Uterus (tissue), 4 donors: ENCODE data around the gene DLGAP1. TPM values are rescaled to one million over a fixed set of nuclear protein-coding genes. Genes with fewer than 3 reads are reported as not detected.

Experiments used
- DNase-seq, 2 donors: peaks; one replicate each; pipeline ENCODE4 v3.0.0-alpha.2; 2019 to 2020
- H3K27ac ChIP-seq, 2 donors: fragments of 200-600 bp; sonication (generic); 1 replicate in 1 of 2; 2 replicates in 1 of 2; pipeline ENCODE4 v1.5.1; 2016 to 2018
- H3K27me3 ChIP-seq, 2 donors: fragments of 200-600 bp; sonication (generic); one replicate each; pipeline ENCODE4 v1.5.1; 2018 to 2019; ENCODE audit warnings: control low read depth in 1 of 2
- H3K36me3 ChIP-seq, 2 donors: fragments of 200-600 bp; sonication (generic); one replicate each; pipeline ENCODE4 v1.5.1; 2019; ENCODE audit warnings: control low read depth in 1 of 2
- H3K4me1 ChIP-seq, 2 donors: fragments of 200-600 bp; sonication (generic); one replicate each; pipeline ENCODE4 v1.5.1; 2018 to 2019; ENCODE audit warnings: control low read depth in 1 of 2
- H3K4me3 ChIP-seq, 2 donors: fragments of 200-600 bp; sonication (generic); 1 replicate in 1 of 2; 2 replicates in 1 of 2; pipeline ENCODE4 v1.5.1; 2018 to 2019; ENCODE audit warnings: mild to moderate bottlenecking in 1 of 2
- H3K9me3 ChIP-seq, 2 donors: fragments of 200-600 bp; sonication (generic); one replicate each; pipeline ENCODE4 v1.5.1; 2019; ENCODE audit warnings: control low read depth in 1 of 2
- POLR2A ChIP-seq, 2 donors: fragments of 450-650 bp; IDR thresholded peaks; one replicate each; pipeline ENCODE4 v1.6.1; 2016; ENCODE audit warnings: antibody characterized with exemption in 2 of 2, mild to moderate bottlenecking in 1 of 2, moderate library complexity in 1 of 2
- intact Hi-C: fragments of 100-400 bp; cut with DNase I; formaldehyde crosslinking; loops from one replicate; pipeline ENCODE4 v1.15.1; 2023; ENCODE audit warnings: low total_unique reads
- total RNA-seq, 4 donors: library from RNA; depleted of rRNA in 3 of 4; stranded (reverse); fragments of >200 nt in 3 of 4; gene quantifications; one replicate each; pipeline versions ENCODE4 v1.1.0 to v1.2.4, GENCODE V29; 2014 to 2023
- TF ChIP-seq, protein P1 (sequence below), 4 experiments: fragments of 200-600 bp in 2 of 4; fragments of 450-650 bp in 2 of 4; sonication (generic) in 2 of 4; IDR thresholded peaks; one replicate each; pipeline ENCODE4 v1.5.1; 2016 to 2019; ENCODE audit warnings: antibody characterized with exemption in 4 of 4, mild to moderate bottlenecking in 2 of 4, moderate library complexity in 1 of 4
- donor health status: DM: yes; HTN: yes; CAD: no.

DLGAP1 gene
- total RNA-seq, 4 donors from 2014 or later = 1.0 to 9.6 (median 3.3) TPM

DNA sequence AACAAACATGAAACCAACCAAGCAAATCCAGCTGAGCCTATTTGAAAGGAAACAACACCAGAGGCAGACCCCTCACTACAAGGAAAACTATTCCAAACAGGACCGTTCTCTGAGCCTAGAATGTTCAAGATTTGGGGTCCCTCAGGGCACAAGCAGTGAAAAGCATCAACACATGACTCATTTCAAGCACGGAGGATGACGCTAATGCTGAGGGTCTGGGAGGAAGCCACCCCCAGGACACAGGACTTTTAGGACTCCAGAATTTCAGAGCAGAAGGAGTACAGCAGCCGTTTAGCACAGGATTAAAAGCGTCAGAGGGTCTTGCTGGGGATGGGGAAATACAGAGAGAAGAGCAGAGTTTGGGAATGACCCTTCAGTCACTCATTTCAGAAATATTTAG is 168.9 kb downstream of the DLGAP1 start:
- TF ChIP-seq POLR2A (IDR thresholded peaks at IDR 0.05) = no peak
- TF ChIP-seq, protein P1, sequence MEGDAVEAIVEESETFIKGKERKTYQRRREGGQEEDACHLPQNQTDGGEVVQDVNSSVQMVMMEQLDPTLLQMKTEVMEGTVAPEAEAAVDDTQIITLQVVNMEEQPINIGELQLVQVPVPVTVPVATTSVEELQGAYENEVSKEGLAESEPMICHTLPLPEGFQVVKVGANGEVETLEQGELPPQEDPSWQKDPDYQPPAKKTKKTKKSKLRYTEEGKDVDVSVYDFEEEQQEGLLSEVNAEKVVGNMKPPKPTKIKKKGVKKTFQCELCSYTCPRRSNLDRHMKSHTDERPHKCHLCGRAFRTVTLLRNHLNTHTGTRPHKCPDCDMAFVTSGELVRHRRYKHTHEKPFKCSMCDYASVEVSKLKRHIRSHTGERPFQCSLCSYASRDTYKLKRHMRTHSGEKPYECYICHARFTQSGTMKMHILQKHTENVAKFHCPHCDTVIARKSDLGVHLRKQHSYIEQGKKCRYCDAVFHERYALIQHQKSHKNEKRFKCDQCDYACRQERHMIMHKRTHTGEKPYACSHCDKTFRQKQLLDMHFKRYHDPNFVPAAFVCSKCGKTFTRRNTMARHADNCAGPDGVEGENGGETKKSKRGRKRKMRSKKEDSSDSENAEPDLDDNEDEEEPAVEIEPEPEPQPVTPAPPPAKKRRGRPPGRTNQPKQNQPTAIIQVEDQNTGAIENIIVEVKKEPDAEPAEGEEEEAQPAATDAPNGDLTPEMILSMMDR (IDR thresholded peaks at IDR 0.05) = no peak

DNA sequence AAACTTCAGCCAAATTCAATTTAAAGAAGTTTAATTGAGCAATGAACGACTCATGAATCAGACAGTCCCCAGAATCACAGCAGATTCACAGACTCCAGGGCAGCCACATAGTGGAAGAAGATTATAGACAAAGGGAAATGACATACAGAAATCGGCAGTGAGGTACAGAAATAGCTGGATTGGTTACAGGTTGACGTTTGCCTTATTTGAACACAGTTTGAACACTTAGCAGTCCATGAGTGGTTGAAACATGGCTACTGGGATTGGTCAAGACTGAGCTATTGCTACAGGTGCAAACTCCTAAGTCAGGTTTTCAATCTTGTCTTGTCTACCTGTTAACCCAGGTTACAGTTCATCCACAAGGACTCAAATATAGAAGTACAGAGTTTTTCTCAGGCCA is 169.6 kb downstream of the DLGAP1 start:
- TF ChIP-seq, protein P1 (IDR thresholded peaks at IDR 0.05) = no peak
- no peak for TF ChIP-seq POLR2A (IDR thresholded peaks at IDR 0.05)
- DNase-seq = no peak
- Histone ChIP-seq H3K36me3 (no peaks in the 10 kb centered on the region), H3K9me3 (no peaks in the 10 kb centered on the region), H3K4me3 (no peak overlapping the region), H3K4me1 (no peaks in the 10 kb centered on the region), H3K27me3 (no peaks in the 10 kb centered on the region), H3K27ac (no peak overlapping the region)
- intact Hi-C loops = no loop called here

More for the DNA sequence above, 168.9 kb downstream of the DLGAP1 start:
- intact Hi-C loops = no loop called here
- DNase-seq = no peak
- Histone ChIP-seq H3K27ac (no peak overlapping the region), H3K4me3 (no peak overlapping the region), H3K4me1 (no peaks in the 10 kb centered on the region), H3K36me3 (no peaks in the 10 kb centered on the region), H3K27me3 (no peaks in the 10 kb centered on the region), H3K9me3 (no peaks in the 10 kb centered on the region)

DNA sequence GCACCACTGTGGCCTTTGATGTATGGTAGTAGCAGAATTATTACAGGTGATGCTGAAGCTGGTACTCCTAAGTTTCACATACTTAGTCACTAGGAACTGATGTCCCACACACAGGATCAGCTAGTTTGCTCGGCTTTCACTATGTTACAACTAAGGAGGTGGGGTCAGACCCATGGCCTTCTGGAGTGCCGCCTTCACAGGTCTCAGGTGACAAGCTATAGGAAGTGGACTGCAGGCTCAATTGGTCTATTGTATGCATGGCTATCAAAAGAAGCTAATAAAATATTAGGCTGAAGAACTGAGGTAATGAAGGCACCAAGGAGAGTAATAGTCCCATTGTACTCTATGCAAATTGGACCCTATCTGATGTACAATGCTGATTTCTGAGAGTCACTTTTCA is 170.6 kb downstream of the DLGAP1 start:
- Histone ChIP-seq H3K36me3 (no peaks in the 10 kb centered on the region), H3K4me1 (no peaks in the 10 kb centered on the region), H3K27ac (no peak overlapping the region), H3K4me3 (no peak overlapping the region), H3K9me3 (no peaks in the 10 kb centered on the region), H3K27me3 (no peaks in the 10 kb centered on the region)
- TF ChIP-seq, protein P1 (IDR thresholded peaks at IDR 0.05) = no peak
- TF ChIP-seq POLR2A (IDR thresholded peaks at IDR 0.05) = no peak
- no peak for DNase-seq
- intact Hi-C loops = no loop called here

DNA sequence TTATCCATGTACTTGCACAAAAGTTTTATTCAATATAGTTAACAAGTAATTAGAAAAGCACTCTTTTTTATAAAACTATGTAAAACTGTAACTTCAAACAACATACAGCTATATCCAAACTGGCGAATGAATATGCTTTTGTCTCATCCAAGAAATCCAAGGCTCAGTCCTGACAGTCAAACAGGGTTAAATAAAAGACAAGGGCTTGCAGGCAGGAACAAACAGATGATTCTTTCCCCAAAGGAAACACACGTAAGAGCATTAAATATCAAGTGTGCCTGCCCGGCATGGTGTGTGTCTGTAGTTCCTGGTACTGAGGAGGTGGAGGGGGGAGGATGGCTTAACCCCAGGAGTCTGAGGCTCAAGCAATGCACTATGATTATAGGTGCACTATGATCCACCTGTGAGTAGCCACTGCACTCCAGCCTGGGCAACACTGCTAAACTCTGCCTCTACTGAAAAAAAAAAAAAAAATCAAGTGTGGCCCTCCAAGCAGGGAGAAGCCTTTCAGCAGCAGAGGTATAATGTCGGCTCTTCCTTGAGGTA is 171.3 kb downstream of the DLGAP1 start:
- no peaks in the 10 kb centered on the region for H3K27me3 ChIP-seq
- no peak overlapping the region for H3K27ac ChIP-seq
- no peaks in the 10 kb centered on the region for H3K36me3 ChIP-seq
- DNase-seq = no peak
- no peaks in the 10 kb centered on the region for H3K9me3 ChIP-seq
- no peak for TF ChIP-seq POLR2A (IDR thresholded peaks at IDR 0.05)
- TF ChIP-seq, protein P1 (IDR thresholded peaks at IDR 0.05) = no peak
- H3K4me3 ChIP-seq = no peak overlapping the region
- no peaks in the 10 kb centered on the region for H3K4me1 ChIP-seq
- intact Hi-C loops = no loop called here

DNA sequence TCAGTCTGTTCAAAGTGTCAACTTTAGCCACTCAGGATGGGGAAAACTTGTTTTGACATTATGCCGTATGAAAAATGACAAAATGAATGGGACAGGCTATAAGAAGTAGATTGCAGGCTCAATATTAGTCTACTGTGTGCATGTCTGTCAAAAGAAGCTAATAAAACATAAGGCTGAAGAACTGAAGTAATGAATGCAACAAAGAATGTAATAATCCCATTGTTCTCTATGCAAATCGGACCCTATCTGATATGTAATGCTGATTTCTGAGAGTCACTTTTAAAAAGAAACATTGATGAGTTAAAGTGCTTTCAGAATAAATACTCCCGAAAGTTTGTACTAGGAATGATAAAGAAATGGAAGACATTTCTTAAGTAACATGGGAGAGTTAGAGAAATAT is 172.2 kb downstream of the DLGAP1 start:
- no peaks in the 10 kb centered on the region for H3K9me3 ChIP-seq
- no peaks in the 10 kb centered on the region for H3K27me3 ChIP-seq
- no peak overlapping the region for H3K27ac ChIP-seq
- DNase-seq = no peak
- intact Hi-C loops = no loop called here
- no peaks in the 10 kb centered on the region for H3K36me3 ChIP-seq
- no peaks in the 10 kb centered on the region for H3K4me1 ChIP-seq
- no peak for TF ChIP-seq POLR2A (IDR thresholded peaks at IDR 0.05)
- TF ChIP-seq, protein P1 (IDR thresholded peaks at IDR 0.05) = no peak
- H3K4me3 ChIP-seq = no peak overlapping the region
